K562 (cell line): ENCODE results near the gene CHSY1. TPM values are rescaled to one million over a fixed set of nuclear protein-coding genes. Genes with fewer than 3 reads are reported as not detected.

Experiments used
- ARID3A ChIP-seq: IDR thresholded peaks from 2 replicates; pipeline ENCODE4 v1.6.1; 2012; ENCODE audit warnings: low read depth, low read length, improper control_type of control experiment, borderline replicate concordance
- BDP1 ChIP-seq: IDR thresholded peaks from 3 replicates; pipeline ENCODE4 v1.6.1; 2011; ENCODE audit not compliant: insufficient read length, insufficient read depth
- CHAMP1 ChIP-seq: fragments of 450-650 bp; IDR thresholded peaks from 2 replicates; pipeline ENCODE4 v1.6.1; 2016; ENCODE audit warnings: mild to moderate bottlenecking
- CHD4 ChIP-seq: fragments of 200-600 bp; sonication (generic); IDR thresholded peaks from 3 replicates; pipeline ENCODE4 v1.6.1; 2012; ENCODE audit warnings: low read depth, mild to moderate bottlenecking, mixed read lengths, low read length, inconsistent platforms; ENCODE audit not compliant: insufficient read depth, insufficient replicate concordance, poor library complexity, severe bottlenecking
- EGR1 ChIP-seq: fragments of 450-650 bp; conservative IDR thresholded peaks from 2 replicates; pipeline ENCODE4 v1.6.1; 2017; ENCODE audit warnings: mild to moderate bottlenecking
- GABPB1 ChIP-seq: sonication (generic); formaldehyde crosslinking; IDR thresholded peaks from 2 replicates; pipeline ENCODE4 v1.8.0; 2022; ENCODE audit warnings: mild to moderate bottlenecking, missing genetic modification reagents
- HMBOX1 ChIP-seq: sonication (generic); IDR thresholded peaks from 2 replicates; pipeline ENCODE4 v1.6.1; 2016
- MLLT1 ChIP-seq, 2 experiments: fragments of 450-650 bp; IDR thresholded peaks; 2 replicates each; pipeline ENCODE4 v1.6.1; 2016
- MTA3 ChIP-seq: fragments of 450-650 bp; formaldehyde crosslinking; IDR thresholded peaks from 2 replicates; pipeline ENCODE4 v1.6.1; 2017; ENCODE audit warnings: mild to moderate bottlenecking, borderline replicate concordance
- MYNN ChIP-seq, 2 experiments: sonication (generic); formaldehyde crosslinking in 1 of 2; IDR thresholded peaks; 2 replicates each; pipeline versions ENCODE4 v1.5.0 to v1.6.1; 2016 to 2020; ENCODE audit warnings: antibody characterized with exemption in 1 of 2, missing genetic modification reagents in 1 of 2
- NFIX ChIP-seq: fragments of 250-450 bp; sonication (Bioruptor Pico); IDR thresholded peaks from 2 replicates; pipeline ENCODE4 v1.4.0; 2020; ENCODE audit warnings: low read depth, mild to moderate bottlenecking, moderate library complexity
- RBM25 ChIP-seq: fragments of 200-400 bp; formaldehyde crosslinking; IDR thresholded peaks from 2 replicates; pipeline ENCODE4 v1.6.1; 2018; ENCODE audit warnings: low read length, low read depth, moderate library complexity; ENCODE audit not compliant: severe bottlenecking
- SOX6 ChIP-seq: fragments of 450-650 bp; IDR thresholded peaks from 2 replicates; pipeline ENCODE4 v1.6.1; 2014; ENCODE audit warnings: mild to moderate bottlenecking
- TAF1 ChIP-seq: IDR thresholded peaks from 2 replicates; pipeline ENCODE4 v1.6.1; 2011; ENCODE audit warnings: mild to moderate bottlenecking, low read length, moderate library complexity; ENCODE audit not compliant: insufficient read depth, control insufficient read depth, severe bottlenecking; ENCODE audit errors: extremely low read depth
- TCF7 ChIP-seq: sonication (generic); IDR thresholded peaks from 2 replicates; pipeline ENCODE4 v1.6.1; 2016; ENCODE audit warnings: antibody characterized with exemption, borderline replicate concordance
- ZFP1 ChIP-seq: fragments of 450-650 bp; formaldehyde crosslinking; IDR thresholded peaks from 2 replicates; pipeline ENCODE4 v1.4.0; 2020; ENCODE audit warnings: mild to moderate bottlenecking, mixed read lengths
- ZNF41 ChIP-seq: fragments of 250-450 bp; sonication (Bioruptor Pico); conservative IDR thresholded peaks from 2 replicates; pipeline ENCODE4 v1.4.0; 2020; ENCODE audit warnings: mild to moderate bottlenecking
- polyA plus RNA-seq, 8 experiments: library from polyadenylated mRNA; depleted of rRNA in 4 of 8; stranded (reverse) in 5 of 8; unstranded in 3 of 8; fragments of >200 nt; fragmentation: Nextera tagmentation in 2 of 8; fragmentation: Illumina TruSeq in 1 of 8; extraction: Ambion mirVana in 2 of 8; extraction: Trizol in 1 of 8; gene quantifications; 2 replicates each; pipeline versions ENCODE4 v1.2.1 to v1.2.3, GENCODE V29; 2011 to 2014; ENCODE audit warnings: inconsistent platforms in 1 of 8, missing spikeins in 1 of 8
- total RNA-seq, 7 experiments: library from RNA; depleted of rRNA in 6 of 7; stranded (reverse); fragments of >200 nt in 6 of 7; fragmentation: Illumina TruSeq in 2 of 7; extraction: Trizol in 2 of 7; gene quantifications; 2 replicates each; pipeline versions ENCODE4 v1.2.1 to v1.2.3, GENCODE V29; 2011 to 2021; ENCODE audit warnings: low replicate concordance in 1 of 7
- TF ChIP-seq, protein P1 (sequence below), 2 experiments: IDR thresholded peaks; 2 replicates each; pipeline ENCODE4 v1.6.1; 2012; ENCODE audit warnings: improper control_type of control experiment in 2 of 2, low read depth in 2 of 2, low read length in 2 of 2, borderline replicate concordance in 1 of 2

Gene CHSY1
- total and polyA plus RNA-seq, 9 of the 15 experiments (the other 6 are each of a cell fraction or from before 2014, with no cell fraction given): 7.0 to 16.4 (median 13.4) TPM

DNA sequence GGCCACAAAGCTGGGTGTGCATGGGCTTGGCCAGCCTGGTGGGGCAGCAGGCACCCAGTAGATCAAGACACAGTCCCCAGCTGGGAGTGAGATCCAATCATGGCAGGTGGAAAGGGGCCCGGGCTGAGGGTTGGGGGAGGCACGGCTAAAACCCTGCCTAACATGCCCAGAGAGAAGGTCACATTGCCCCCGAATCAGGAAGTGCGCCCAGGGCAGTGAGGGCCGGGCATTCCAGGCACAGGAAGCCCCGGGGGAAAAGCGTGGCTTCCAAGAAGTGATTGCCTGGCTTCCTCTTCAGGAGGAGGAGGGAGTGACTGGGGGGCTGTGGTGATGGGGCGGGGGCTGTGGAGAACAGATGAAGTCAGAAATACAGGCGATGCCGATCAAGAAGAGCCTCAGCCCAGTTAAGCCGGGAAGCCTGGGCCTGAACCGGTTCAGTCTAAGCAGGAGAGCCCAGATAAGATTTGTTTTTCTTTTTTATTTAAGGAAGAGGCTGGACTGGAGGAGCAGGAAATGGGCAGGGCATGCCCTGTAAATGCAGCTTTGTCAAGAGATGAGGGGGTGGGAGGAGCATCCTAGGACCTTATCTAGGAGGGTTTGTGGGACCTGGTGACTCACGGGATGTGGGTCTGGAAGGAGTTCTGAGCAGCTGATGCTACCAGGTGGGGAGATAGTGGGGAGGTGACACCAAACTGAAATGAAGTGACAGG, 83.9 kb downstream of the CHSY1 start (continued):
- TF ChIP-seq, protein P1, sequence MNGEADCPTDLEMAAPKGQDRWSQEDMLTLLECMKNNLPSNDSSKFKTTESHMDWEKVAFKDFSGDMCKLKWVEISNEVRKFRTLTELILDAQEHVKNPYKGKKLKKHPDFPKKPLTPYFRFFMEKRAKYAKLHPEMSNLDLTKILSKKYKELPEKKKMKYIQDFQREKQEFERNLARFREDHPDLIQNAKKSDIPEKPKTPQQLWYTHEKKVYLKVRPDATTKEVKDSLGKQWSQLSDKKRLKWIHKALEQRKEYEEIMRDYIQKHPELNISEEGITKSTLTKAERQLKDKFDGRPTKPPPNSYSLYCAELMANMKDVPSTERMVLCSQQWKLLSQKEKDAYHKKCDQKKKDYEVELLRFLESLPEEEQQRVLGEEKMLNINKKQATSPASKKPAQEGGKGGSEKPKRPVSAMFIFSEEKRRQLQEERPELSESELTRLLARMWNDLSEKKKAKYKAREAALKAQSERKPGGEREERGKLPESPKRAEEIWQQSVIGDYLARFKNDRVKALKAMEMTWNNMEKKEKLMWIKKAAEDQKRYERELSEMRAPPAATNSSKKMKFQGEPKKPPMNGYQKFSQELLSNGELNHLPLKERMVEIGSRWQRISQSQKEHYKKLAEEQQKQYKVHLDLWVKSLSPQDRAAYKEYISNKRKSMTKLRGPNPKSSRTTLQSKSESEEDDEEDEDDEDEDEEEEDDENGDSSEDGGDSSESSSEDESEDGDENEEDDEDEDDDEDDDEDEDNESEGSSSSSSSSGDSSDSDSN (IDR thresholded peaks at IDR 0.05; ENCODE audit: borderline replicate concordance in 1 of 2, low read depth in 2 of 2, low read length in 2 of 2): peak in 1 of 2 experiments; percentile 69; a peak in 1 of 4 replicates
- TF ChIP-seq NFIX (CRISPR knock-in tag) (no peak), MLLT1 (IDR thresholded peaks at IDR 0.05) (peak in 1 of 2 experiments; percentile 91; a peak in 2 of 4 replicates), CHD4 (no peak), ZNF41 (CRISPR knock-in tag) (no peak), ARID3A (0 out of 2 replicates have a peak, but pooled peaks have one; percentile 25), SOX6 (peak; percentile 81), CHAMP1 (no peak), EGR1 (peak; percentile 91), ZFP1 (CRISPR knock-in tag) (no peak), TCF7 (no peak; the same call in 1 of the 2 replicates), MTA3 (no peak), TAF1 (peak; percentile 32), BDP1 (no peak), GABPB1 (CRISPR knock-in tag) (peak; percentile 60; the same call in 1 of the 2 replicates), RBM25 (no peak), MYNN (IDR thresholded peaks at IDR 0.05) (peak; percentile 96; the same call in 1 of the 2 replicates), MYNN (CRISPR knock-in tag; IDR thresholded peaks at IDR 0.05) (no peak), HMBOX1 (peak; percentile 59)
